Breast epithelium (tissue), 4 donors: ENCODE data around the gene ABCA13. TPM values are rescaled to one million over a fixed set of nuclear protein-coding genes. Genes with fewer than 3 reads are reported as not detected.

Source experiments
- DNase-seq, 2 donors: peaks; one replicate each; pipeline ENCODE4 v3.0.0-alpha.2; 2019; ENCODE audit warnings: low spot score in 2 of 2
- H3K27ac ChIP-seq, 2 donors: fragments of 200-600 bp; sonication (generic) in 1 of 2; one replicate each; pipeline ENCODE4 v1.5.1; 2016 to 2019; ENCODE audit warnings: mild to moderate bottlenecking in 1 of 2
- H3K27me3 ChIP-seq, 2 donors: fragments of 200-600 bp; sonication (generic) in 1 of 2; one replicate each; pipeline versions ENCODE4 v1.5.1 to v1.6.0; 2017 to 2019; ENCODE audit warnings: control low read depth in 1 of 2, mild to moderate bottlenecking in 1 of 2
- H3K36me3 ChIP-seq: fragments of 200-600 bp; one replicate; pipeline ENCODE4 v1.5.1; 2019
- H3K4me1 ChIP-seq, 2 donors: fragments of 200-600 bp; sonication (generic); one replicate each; pipeline ENCODE4 v1.5.1; 2016 to 2019; ENCODE audit warnings: control low read depth in 1 of 2
- H3K4me3 ChIP-seq, 3 donors: fragments of 200-600 bp; sonication (generic); 1 replicate in 2 of 3; 2 replicates in 1 of 3; pipeline ENCODE4 v1.5.1; 2016 to 2019; ENCODE audit warnings: mild to moderate bottlenecking in 3 of 3, moderate library complexity in 2 of 3
- H3K9me3 ChIP-seq, 2 donors: fragments of 200-600 bp; sonication (generic) in 1 of 2; one replicate each; pipeline ENCODE4 v1.5.1; 2016 to 2019; ENCODE audit warnings: control low read depth in 1 of 2
- CTCF ChIP-seq, 3 donors: fragments of 450-650 bp; IDR thresholded peaks; one replicate each; pipeline ENCODE4 v1.5.1; 2016 to 2017; ENCODE audit warnings: antibody characterized with exemption in 3 of 3, mild to moderate bottlenecking in 3 of 3, moderate library complexity in 3 of 3
- POLR2A ChIP-seq: fragments of 450-650 bp; IDR thresholded peaks from one replicate; pipeline ENCODE4 v1.6.1; 2016; ENCODE audit warnings: antibody characterized with exemption, mild to moderate bottlenecking, moderate library complexity
- POLR2AphosphoS5 ChIP-seq, 3 donors: sonication (generic); formaldehyde crosslinking; IDR thresholded peaks; one replicate each; pipeline ENCODE4 v1.6.1; 2017; ENCODE audit warnings: antibody characterized with exemption in 3 of 3
- intact Hi-C: fragments of 100-400 bp; cut with DNase I; formaldehyde crosslinking; loops from one replicate; pipeline ENCODE4 v1.15.1; 2023; ENCODE audit warnings: low total_unique reads
- total RNA-seq, 3 donors: library from RNA; depleted of rRNA; stranded (reverse); fragments of >200 nt; gene quantifications; one replicate each; pipeline ENCODE4 v1.1.0, GENCODE V29; 2016

ABCA13 gene
- total RNA-seq, 3 donors from 2014 or later: under 0.01 to 0.29 (median under 0.01) TPM

DNA sequence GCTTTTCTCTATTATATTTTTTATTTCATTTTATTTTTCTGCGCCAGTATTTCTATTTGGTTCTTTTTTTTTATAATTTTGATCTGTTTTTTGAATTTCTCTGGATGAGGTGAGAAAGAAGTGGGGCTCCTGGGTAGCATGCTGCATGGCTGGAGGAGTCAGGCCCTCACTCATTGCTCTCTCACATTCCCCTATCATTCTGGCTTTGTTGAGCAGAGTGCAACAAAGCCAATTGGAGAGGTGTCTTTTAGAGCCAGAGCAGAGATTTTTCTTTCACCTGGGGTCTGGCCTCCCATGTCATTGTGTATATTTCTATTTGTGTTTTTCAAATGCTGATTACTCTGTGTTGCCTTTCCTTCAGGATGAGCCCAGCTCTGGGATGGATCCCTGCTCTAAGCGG, 423.1 kb downstream of the ABCA13 start:
- TF ChIP-seq POLR2AphosphoS5 (IDR thresholded peaks at IDR 0.05): no peak
- no peak for TF ChIP-seq POLR2A
- no peak for TF ChIP-seq CTCF (IDR thresholded peaks at IDR 0.05)
- Histone ChIP-seq H3K4me1 (no peaks in the 10 kb centered on the region), H3K27ac (no peak overlapping the region), H3K4me3 (no peak overlapping the region), H3K9me3 (no peaks in the 10 kb centered on the region), H3K27me3 (no peaks in the 10 kb centered on the region), H3K36me3 (no peaks in the 10 kb centered on the region)
- no peak for DNase-seq
- intact Hi-C loops: no loop called here

DNA sequence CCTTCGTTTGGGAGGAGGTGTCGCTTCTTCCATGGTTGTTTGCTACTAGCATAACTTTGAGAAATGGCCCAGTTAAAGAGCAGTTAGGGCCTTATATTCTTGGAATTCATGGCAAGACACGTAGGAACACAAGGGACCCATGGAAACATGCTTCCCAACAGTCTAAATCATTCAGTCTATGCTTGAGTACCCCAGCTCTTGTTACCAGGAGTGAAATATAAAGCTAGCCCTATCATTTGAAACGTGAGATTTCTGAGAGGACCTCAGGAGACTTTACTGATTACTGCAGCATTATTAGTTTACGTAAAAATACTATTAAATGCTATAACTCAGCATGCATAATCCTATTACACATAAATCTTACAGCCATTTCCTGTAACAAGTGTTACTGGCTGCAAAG, 424.5 kb downstream of the ABCA13 start:
- no peak overlapping the region for H3K27ac ChIP-seq
- TF ChIP-seq CTCF (IDR thresholded peaks at IDR 0.05) (no peak), POLR2AphosphoS5 (IDR thresholded peaks at IDR 0.05) (no peak), POLR2A (no peak)
- no peaks in the 10 kb centered on the region for H3K4me1 ChIP-seq
- intact Hi-C loops: no loop called here
- no peak for DNase-seq
- no peaks in the 10 kb centered on the region for H3K36me3 ChIP-seq
- H3K9me3 ChIP-seq: no peaks in the 10 kb centered on the region
- no peaks in the 10 kb centered on the region for H3K27me3 ChIP-seq
- H3K4me3 ChIP-seq: no peak overlapping the region

DNA sequence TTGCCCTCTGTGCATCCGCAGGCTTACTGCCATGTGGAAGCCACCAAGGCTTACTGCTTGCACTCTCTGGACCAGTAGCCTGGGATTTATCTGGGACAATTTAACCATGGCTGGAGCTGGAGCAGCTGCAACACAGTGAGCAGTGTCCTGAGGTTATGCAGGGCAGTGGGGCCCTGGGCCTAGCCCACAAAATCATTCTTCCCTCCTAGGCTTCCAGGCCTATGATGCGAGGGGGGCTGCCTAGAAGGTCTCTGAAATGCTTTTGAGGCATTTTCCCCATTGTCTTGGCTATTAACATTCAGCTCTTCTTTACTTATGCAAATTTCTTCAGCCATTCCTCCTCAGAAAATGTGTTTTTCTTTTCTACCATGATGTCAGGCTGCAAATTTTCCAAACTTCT, 439.4 kb downstream of the ABCA13 start:
- H3K36me3 ChIP-seq: no peaks in the 10 kb centered on the region
- H3K9me3 ChIP-seq: no peaks in the 10 kb centered on the region
- no peaks in the 10 kb centered on the region for H3K27me3 ChIP-seq
- no peak overlapping the region for H3K4me3 ChIP-seq
- no peaks in the 10 kb centered on the region for H3K4me1 ChIP-seq
- H3K27ac ChIP-seq: no peak overlapping the region
- TF ChIP-seq CTCF (IDR thresholded peaks at IDR 0.05): no peak
- intact Hi-C loops: no loop called here
- no peak for DNase-seq

DNA sequence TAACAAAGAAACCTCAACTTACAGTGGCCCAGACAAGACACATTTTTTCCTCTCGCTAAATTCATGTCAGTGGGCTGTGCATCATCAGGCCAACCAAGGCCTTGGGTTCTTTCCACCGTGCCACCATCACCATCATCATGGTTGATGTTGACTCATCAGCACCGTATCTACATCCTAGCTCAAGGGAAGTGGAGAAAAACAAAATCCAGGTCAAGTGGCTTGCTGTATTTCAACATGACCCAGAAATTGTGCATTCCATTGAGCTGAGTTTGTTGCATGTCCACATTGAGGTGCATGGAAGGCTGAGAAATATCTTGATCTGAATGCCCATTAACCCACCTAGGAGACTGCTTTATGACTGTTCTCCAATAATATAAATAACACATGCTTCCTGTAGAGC, 440.7 kb downstream of the ABCA13 start:
- Histone ChIP-seq H3K9me3 (no peaks in the 10 kb centered on the region), H3K4me1 (no peaks in the 10 kb centered on the region), H3K27me3 (no peaks in the 10 kb centered on the region), H3K27ac (no peak overlapping the region), H3K4me3 (no peak overlapping the region), H3K36me3 (no peaks in the 10 kb centered on the region)
- no peak for DNase-seq
- intact Hi-C loops: no loop called here
- TF ChIP-seq POLR2AphosphoS5 (IDR thresholded peaks at IDR 0.05): no peak
- no peak for TF ChIP-seq CTCF (IDR thresholded peaks at IDR 0.05)
- TF ChIP-seq POLR2A: no peak

DNA sequence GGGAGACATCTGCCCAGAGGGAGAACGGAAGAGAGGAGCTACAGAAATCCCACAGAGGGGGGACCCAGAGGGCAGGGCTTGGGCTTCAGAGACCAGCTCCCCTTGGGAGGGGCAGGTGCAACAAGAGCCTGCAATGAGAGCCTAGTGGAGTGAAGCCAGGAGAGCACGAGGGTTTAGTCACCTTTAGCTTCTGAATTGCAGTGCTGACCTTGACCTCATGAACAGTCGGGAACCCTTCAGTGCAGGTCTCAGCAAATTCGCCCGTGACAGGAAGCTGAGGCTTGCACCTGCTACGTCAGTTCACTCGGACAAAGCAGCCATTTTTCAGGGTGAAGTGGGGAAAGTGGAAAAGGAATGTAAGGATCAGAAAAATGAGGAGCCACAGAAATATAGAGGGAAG, 446.2 kb downstream of the ABCA13 start:
- DNase-seq: no peak
- TF ChIP-seq POLR2AphosphoS5 (IDR thresholded peaks at IDR 0.05) (no peak), CTCF (IDR thresholded peaks at IDR 0.05) (no peak), POLR2A (no peak)
- Histone ChIP-seq H3K4me1 (no peaks in the 10 kb centered on the region), H3K9me3 (no peaks in the 10 kb centered on the region), H3K36me3 (no peaks in the 10 kb centered on the region), H3K27ac (no peak overlapping the region), H3K27me3 (no peaks in the 10 kb centered on the region), H3K4me3 (no peak overlapping the region)
- intact Hi-C loops: no loop called here
